Erythroblast (primary cell): ENCODE results near the gene UFM1.

Source experiments
- GATA1 ChIP-seq: IDR thresholded peaks from 2 replicates; pipeline ENCODE4 v1.6.1; 2011; ENCODE audit warnings: low read depth, mild to moderate bottlenecking, control low read depth, low read length, moderate library complexity
- POLR2A ChIP-seq: IDR thresholded peaks from 2 replicates; pipeline ENCODE4 v1.6.1; 2011; ENCODE audit warnings: mild to moderate bottlenecking, low read length

DNA sequence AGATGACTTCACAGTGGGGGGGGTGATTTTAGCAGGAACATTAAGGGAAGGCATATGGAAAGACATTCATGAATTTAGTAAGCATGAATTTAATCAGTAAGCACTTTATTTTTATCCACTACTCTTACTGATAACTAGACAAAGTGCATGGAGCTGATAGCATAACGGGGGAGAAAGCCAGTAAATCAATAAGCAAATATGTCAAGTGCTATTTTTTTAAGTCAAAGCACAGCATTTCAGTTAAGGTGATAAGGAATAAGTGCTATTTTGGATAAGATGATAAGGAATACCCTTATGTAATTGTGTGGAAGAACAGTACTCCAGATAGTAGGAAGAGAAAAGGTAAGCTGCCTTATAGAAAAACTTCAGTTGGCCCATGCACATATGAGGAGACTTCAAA lies 19.4 kb downstream of the UFM1 start:
- TF ChIP-seq POLR2A = no peak
- no peak for TF ChIP-seq GATA1
